NT2/D1 (cell line): Measurements from ENCODE around the gene ZNF780A.

Source experiments
- YY1 ChIP-seq: IDR thresholded peaks from 2 replicates; pipeline ENCODE4 v1.6.1; 2011; ENCODE audit not compliant: insufficient read length, insufficient read depth
- ZNF274 ChIP-seq: IDR thresholded peaks from 2 replicates; pipeline ENCODE4 v1.6.1; 2011; ENCODE audit warnings: mild to moderate bottlenecking, low read depth, low read length

DNA sequence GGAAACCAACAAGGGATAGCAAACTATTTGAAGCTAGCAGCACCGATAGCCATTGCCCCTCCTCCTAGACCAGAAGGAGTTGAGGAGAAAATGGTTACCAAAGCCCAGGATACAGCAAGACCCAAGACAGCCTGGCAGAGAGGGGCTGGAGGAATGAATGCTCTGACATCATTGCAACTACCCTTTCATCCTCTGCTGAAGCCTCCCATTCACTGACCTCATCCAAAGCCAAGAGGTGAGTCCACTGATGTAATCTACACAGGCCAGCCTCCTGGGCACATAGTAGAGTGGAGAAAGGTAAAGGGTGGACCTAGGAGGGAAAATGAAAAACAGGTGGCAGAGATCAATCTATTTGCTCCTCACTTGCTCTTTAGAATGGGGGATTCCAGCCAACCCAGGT is 42.7 kb upstream of the ZNF780A start:
- TF ChIP-seq YY1 (no peak), ZNF274 (no peak)
